GM12891 (cell line): ENCODE measurements around the gene CAPNS2.

Experiments used
- PAX5 ChIP-seq: IDR thresholded peaks from 2 replicates; pipeline ENCODE4 v1.6.1; 2011; ENCODE audit warnings: low read length, moderate library complexity, mild to moderate bottlenecking; ENCODE audit not compliant: insufficient read depth, severe bottlenecking
- POLR2A ChIP-seq: IDR thresholded peaks from 2 replicates; pipeline ENCODE4 v1.6.1; 2011; ENCODE audit warnings: low read depth, low read length, control low read depth
- POLR2AphosphoS5 ChIP-seq: IDR thresholded peaks from 2 replicates; pipeline ENCODE4 v1.6.1; 2011; ENCODE audit warnings: low read depth, low read length, control low read depth
- POU2F2 ChIP-seq: IDR thresholded peaks from 2 replicates; pipeline ENCODE4 v1.6.1; 2011; ENCODE audit warnings: low read depth, mild to moderate bottlenecking, control low read depth, low read length, moderate library complexity
- TAF1 ChIP-seq: IDR thresholded peaks from 2 replicates; pipeline ENCODE4 v1.6.1; 2011; ENCODE audit warnings: low read depth, low read length, control low read depth

- TF ChIP-seq POLR2A: no peak
- TF ChIP-seq POLR2AphosphoS5: no peak
- TF ChIP-seq POU2F2: no peak
- no peak for TF ChIP-seq PAX5
- no peak for TF ChIP-seq TAF1
Observed at GRCh38 chr16:55530316-55530856, 36.1 kb upstream of the CAPNS2 start.
